GM21737 (cell line): ENCODE measurements around the gene APOM.

ENCODE experiments used
- ATAC-seq: cut with Tn5 transposase; IDR thresholded peaks from one replicate; pipeline ENCODE4 v1.9.1; 2021; ENCODE audit warnings: mild to moderate bottlenecking, moderate library complexity; ENCODE audit not compliant: unreplicated experiment

APOM gene

GRCh38 chr6:31655349-31656237 lies at the start of gene APOM:
TSS of gene APOM (plus strand) at chr6:31655894. CDS start at chr6:31655967, 73 bp downstream.
- ATAC-seq, result no peak

GRCh38 chr6:31607317-31607716 lies 48.4 kb upstream of the APOM start:
- ATAC-seq, result no peak

- no peak for ATAC-seq
These were observed 45.9 kb upstream of the APOM start for GRCh38 chr6:31609519-31610406.

- no peak for ATAC-seq
These were observed 44.7 kb upstream of the APOM start for GRCh38 chr6:31610968-31611367.

- no peak for ATAC-seq
These were observed 41.5 kb upstream of the APOM start for GRCh38 chr6:31614075-31614619.

- no peak for ATAC-seq
These were observed 40.8 kb upstream of the APOM start, which contains the start of gene AIF1 for GRCh38 chr6:31614684-31615578. TSS of gene AIF1 (plus strand) at chr6:31615234. CDS start at chr6:31615330, 96 bp downstream.

- ATAC-seq, result no peak
These were observed 39.9 kb upstream of the APOM start for GRCh38 chr6:31615748-31616147.

GRCh38 chr6:31617010-31617409 lies 38.7 kb upstream of the APOM start:
- no peak for ATAC-seq

- ATAC-seq, result peak; percentile 80
These were observed 35.7 kb upstream of the APOM start for GRCh38 chr6:31619805-31620585.

GRCh38 chr6:31620586-31621319 lies 34.9 kb upstream of the APOM start, which contains the start of gene PRRC2A:
TSS of gene PRRC2A (plus strand) at chr6:31620715. CDS start at chr6:31622790, 2,075 bp downstream.
- ATAC-seq, result peak; percentile 52

GRCh38 chr6:31621320-31621939 lies 34.3 kb upstream of the APOM start:
- ATAC-seq, result no peak

GRCh38 chr6:31621991-31622390 lies 33.7 kb upstream of the APOM start:
- no peak for ATAC-seq

GRCh38 chr6:31622684-31623091 lies 33.0 kb upstream of the APOM start:
- ATAC-seq, result no peak

- no peak for ATAC-seq
These were observed 31.6 kb upstream of the APOM start for GRCh38 chr6:31624070-31624469.

GRCh38 chr6:31626952-31627351 lies 28.7 kb upstream of the APOM start:
- ATAC-seq, result no peak

- no peak for ATAC-seq
These were observed 27.9 kb upstream of the APOM start for GRCh38 chr6:31627690-31628287.

GRCh38 chr6:31629014-31629413 lies 26.7 kb upstream of the APOM start:
- ATAC-seq, result no peak
